ENCODE results near the gene F11R.
"Not testable (repeated sequence)": the region's sequence is repeated elsewhere in the genome, so short reads cannot be mapped to it uniquely, and the experiment has no call there.

Gene F11R

GRCh38 chr1:161020509-161021164 is at the start of gene F11R:
F11R (minus strand) TSS chr1:161021152; CDS start chr1:161021073, 79 bp downstream.
- peak within 1 kb of the TSS; percentile 49 for H3K4me3 ChIP-seq (ENCODE audit: low read depth, low read length)
- no peak for DNase-seq (ENCODE audit: low read depth)

GRCh38 chr1:161069731-161070270 is 48.8 kb upstream of the F11R start, which contains the start of gene ARHGAP30:
ARHGAP30 (minus strand) TSS chr1:161069891; CDS start chr1:161069624, 267 bp downstream.
- H3K4me3 ChIP-seq (ENCODE audit: low read depth, low read length): no peak within 1 kb of the TSS
- no peak for DNase-seq (ENCODE audit: low read depth)

- no peak overlapping the region for H3K4me3 ChIP-seq (ENCODE audit: low read depth, low read length)
- DNase-seq (ENCODE audit: low read depth): no peak
These were observed 48.3 kb upstream of the F11R start for GRCh38 chr1:161069241-161069640.

- no peak for DNase-seq (ENCODE audit: low read depth)
These were observed 47.6 kb upstream of the F11R start for GRCh38 chr1:161068306-161069234.

GRCh38 chr1:161066694-161067093 is 45.7 kb upstream of the F11R start:
- DNase-seq (ENCODE audit: low read depth): no peak
- no peak overlapping the region for H3K4me3 ChIP-seq (ENCODE audit: low read depth, low read length)

More at GRCh38 chr1:161068306-161069234, 47.6 kb upstream of the F11R start:
- H3K4me3 ChIP-seq (ENCODE audit: low read depth, low read length): no peak overlapping the region

DNA sequence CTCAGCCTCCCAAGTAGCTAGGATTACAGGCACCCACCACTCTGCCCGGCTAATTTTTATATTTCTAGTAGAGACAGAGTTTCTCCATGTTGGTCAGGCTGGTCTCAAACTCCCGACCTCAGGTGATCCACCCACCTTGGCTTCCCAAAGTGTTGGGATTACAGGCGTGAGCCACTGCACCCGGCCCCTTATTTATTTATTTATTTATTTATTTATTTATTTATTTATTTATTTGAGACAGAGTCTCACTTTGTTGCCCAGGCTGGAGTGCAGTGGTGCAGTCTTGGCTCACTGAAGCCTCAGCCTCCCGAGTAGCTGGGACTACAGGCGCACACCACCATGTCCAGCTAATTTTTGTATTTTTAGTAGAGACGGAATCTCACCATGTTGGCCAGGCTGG is 44.7 kb upstream of the F11R start:
- not testable (repeated sequence) for H3K4me3 ChIP-seq (ENCODE audit: low read depth, low read length); DNase-seq (ENCODE audit: low read depth)

GRCh38 chr1:161063936-161064335 is 43.0 kb upstream of the F11R start:
- DNase-seq (ENCODE audit: low read depth); H3K4me3 ChIP-seq (ENCODE audit: low read depth, low read length): not testable (repeated sequence)

GRCh38 chr1:161061419-161061818 is 40.5 kb upstream of the F11R start:
- H3K4me3 ChIP-seq (ENCODE audit: low read depth, low read length): no peak overlapping the region
- DNase-seq (ENCODE audit: low read depth): no peak

- DNase-seq (ENCODE audit: low read depth): no peak
These were observed 38.3 kb upstream of the F11R start for GRCh38 chr1:161059293-161059692.

DNA sequence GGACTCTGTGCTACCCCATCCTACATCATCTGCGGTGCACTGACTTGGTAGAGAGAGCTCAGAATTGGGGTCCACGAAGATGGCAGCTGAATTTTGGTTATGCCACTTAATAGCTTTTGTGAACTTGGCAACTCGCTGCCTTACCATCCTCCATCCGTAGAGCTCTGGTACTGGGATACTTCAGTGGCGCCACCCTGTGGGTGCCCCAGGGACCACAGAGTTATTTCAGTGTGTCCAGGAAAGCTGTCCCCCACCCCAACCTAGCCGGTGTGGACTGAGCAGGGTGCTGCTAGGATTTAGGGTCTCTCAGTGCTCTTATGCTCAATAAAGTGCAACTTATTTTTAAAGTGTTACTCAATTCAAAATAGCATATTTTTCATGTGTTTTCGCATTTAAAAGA is 33.9 kb upstream of the F11R start:
- no peak for DNase-seq (ENCODE audit: low read depth)
- H3K4me3 ChIP-seq (ENCODE audit: low read depth, low read length): no peak overlapping the region

More at GRCh38 chr1:161059293-161059692, 38.3 kb upstream of the F11R start:
- H3K4me3 ChIP-seq (ENCODE audit: low read depth, low read length): no peak overlapping the region

- no peak overlapping the region for H3K4me3 ChIP-seq (ENCODE audit: low read depth, low read length)
- DNase-seq (ENCODE audit: low read depth): no peak
These were observed 33.3 kb upstream of the F11R start for GRCh38 chr1:161054232-161054631.

- DNase-seq (ENCODE audit: low read depth): no peak
- no peak overlapping the region for H3K4me3 ChIP-seq (ENCODE audit: low read depth, low read length)
These were observed 31.9 kb upstream of the F11R start for GRCh38 chr1:161052899-161053298.

DNA sequence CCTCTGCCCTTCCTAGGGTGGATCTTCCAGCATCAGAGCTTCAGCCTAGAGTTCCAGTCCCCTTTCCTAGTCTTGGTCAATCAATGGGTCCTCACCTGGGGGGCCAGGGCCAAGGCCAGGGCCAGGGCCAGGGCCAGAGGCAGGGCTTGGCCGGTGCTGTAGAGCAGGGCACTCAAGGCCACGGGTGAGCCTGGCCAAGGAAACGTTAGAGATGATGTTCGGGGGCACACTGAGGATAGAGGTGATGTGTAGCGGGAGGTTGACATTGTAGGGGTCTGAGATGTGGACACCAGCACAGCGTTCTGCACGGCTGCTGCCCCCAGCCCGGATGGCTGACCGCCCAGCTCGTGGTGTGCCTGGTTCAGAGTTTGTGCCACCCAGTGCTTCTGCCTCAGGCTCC is 30.3 kb upstream of the F11R start:
- no peak overlapping the region for H3K4me3 ChIP-seq (ENCODE audit: low read depth, low read length)
- DNase-seq (ENCODE audit: low read depth): no peak

DNA sequence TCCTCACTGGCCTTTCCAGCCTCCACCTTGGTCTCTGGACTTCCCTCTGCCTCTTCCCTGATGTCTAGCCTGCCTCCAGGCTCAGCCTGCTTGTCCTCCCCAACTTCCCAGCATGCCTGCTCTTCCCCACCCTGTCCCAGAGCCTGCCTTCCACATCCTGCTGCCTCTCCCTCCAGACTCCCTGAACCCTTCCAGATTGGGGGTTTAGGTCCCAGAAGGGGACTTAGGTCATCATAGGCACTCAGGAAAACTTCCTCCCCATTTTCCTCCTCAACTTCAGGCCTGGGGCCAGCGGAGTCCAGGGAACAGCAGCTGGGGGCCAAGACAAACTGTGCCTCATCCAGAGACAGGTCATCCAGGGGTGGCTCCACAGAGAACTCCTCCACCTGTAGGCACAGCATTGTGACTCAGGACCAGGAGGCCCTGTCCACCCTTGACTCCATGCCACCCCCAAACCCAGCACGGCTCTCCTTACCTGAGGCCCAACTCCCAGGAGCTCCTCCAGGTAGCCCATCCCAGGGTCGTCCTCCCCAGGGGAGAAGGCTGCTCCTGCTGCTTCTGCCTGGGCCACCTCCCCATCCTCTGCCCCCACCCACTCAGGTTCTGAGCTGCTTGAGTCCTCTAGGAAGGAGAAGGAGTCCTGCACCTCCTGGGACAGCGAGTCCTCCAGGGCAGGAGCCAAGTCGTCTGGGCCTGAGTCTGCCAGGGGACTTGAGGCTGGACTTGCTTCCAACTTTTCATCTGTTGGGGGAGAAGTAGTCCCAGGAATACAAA is 28.2 kb upstream of the F11R start:
- H3K4me3 ChIP-seq (ENCODE audit: low read depth, low read length): no peak overlapping the region
- DNase-seq (ENCODE audit: low read depth): no peak

DNA sequence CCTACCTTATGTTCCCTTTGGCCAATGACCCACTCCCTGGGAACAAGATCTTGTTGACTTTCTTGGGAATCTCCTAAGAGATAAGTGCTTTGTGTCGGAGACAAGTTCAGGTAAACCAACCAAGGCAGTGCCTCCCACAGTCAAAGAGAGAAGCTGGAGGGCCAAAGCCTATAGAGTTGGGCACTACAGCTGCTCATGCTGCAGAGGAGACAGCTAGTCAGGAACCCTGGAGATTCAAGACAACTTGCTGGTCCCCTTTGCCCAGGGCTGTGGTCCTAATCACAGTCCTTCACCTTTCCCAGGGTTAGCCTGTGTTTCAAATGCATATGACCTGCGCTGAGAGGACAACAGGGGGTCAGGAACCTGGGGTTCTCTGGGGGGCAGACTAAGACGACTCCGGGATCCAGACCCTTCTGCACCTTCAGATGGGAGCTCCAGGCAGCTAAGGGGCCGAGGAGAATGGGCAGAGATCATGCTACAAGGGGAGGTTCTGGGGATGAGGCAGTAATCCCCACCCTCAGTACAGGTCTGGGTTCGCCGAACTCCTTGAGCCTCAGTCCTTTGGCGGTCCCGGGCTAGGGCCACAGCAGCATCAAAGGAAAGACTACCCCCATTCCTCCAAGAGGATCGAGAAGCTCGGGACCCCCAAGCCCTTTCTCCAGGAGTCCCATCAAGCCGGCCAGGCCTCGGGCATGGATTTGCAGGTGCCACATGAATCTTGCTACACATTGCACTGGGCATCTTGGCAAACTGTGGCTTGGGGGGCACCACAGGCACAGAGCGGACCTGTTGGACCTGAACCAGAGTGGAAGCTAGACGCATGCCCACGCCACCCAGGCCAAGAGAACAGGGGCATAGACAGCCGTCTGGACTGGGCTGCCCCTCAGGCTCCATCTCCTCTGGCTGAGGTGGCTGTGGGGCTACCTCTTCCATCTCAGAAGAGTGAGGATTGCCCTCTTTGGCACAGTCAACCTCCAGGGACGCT is 26.8 kb upstream of the F11R start:
- H3K4me3 ChIP-seq (ENCODE audit: low read depth, low read length): no peak overlapping the region
- DNase-seq (ENCODE audit: low read depth): no peak

DNA sequence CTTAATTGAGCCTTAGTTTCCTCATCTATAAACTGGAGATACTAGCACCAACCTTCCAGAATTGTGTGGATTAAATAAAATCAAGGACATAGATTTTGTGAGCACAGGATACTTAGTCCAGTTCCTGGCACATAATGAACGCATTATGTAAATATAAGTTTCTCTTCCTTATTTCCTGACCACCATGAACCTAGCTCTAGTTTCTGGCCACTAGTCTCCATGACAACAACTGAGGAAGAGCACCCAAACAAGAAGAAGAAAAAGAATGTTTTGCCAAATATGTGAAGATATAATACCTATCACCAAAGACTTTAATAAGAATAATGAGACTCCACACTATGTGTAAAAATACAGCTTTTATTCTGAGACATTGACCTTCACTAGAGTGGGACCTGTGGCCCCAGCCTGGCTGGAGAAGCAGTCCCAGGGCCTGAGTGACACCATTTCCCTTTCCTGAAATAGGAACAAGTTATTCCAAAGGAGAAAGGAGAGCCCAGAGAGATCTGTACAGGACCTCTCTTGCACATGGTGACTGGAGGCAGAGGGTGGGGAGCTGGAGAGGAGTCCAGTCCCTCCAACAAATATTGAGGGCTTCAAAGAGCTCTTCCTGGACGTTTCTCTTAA is 25.8 kb upstream of the F11R start:
- DNase-seq (ENCODE audit: low read depth): no peak
- peak overlapping the region; percentile 87 for H3K4me3 ChIP-seq (ENCODE audit: low read depth, low read length)

DNA sequence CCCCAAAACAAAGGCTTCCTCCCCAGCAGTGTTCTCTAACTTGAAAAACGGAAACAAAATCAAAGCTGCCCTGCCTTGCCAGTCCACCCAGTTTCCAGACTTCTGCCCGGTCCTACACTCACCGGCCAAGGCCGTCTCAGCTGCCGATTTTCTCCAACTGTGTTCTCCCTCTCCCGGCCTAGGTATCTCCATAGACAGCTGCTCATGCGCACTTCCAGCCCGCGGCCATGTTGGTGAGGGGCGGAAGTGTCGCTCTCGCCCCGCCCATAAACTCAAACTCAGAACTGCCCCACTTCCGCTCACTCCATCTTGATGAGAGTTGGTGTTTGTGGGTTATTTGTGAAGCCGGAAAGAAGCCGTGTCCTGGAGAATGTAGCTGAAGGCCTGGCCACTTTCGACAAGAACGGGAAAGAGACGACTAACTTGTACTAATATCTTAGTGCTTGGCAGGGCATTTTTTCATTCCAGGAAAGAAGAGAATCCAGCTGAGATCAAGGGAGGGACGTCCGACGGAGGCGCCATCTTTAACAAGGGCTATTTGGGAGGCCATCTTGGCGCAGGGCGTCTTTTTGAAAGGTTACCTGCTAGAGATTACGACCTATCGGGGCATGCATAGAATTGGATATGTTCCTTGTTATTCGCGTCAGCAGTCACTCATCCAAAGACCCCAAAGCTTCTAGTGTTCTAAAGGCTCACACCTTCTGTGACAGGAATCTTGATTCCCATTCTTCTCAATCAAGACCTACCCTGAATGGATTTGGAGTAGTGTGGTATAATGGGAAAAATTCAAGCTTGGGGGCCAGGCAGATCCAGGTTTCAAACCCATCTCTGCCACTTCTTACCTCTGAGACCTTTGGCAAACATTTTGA is 25.0 kb upstream of the F11R start, which contains the start of gene USF1:
USF1 (minus strand) TSS at position 242 of the 869 bp plus-strand sequence. CDS start 2,702 bp downstream, outside the sequence.
- H3K4me3 ChIP-seq (ENCODE audit: low read depth, low read length): peak within 1 kb of the TSS; percentile 87
- DNase-seq (ENCODE audit: low read depth): peak; percentile 84

Measured in skeletal muscle cell (primary cell).